CD4-positive, alpha-beta memory T cell (primary cell): Measurements from ENCODE around the gene NPIPA5. TPM values are rescaled to one million over a fixed set of nuclear protein-coding genes. Genes with fewer than 3 reads are reported as not detected.
"Not testable (repeated sequence)": the region's sequence is repeated elsewhere in the genome, so short reads cannot be mapped to it uniquely, and the experiment has no call there.

Experiments
- CTCF ChIA-PET: fragments of 350-600 bp; sonication (Branson Sonifier 250); formaldehyde crosslinking; loops from one replicate; lab custom pipeline; 2021; ENCODE audit warnings: inconsistent platforms; ENCODE audit not compliant: partially characterized antibody; lab: Charles Lee
- POLR2A ChIA-PET: fragments of 350-600 bp; sonication (Branson Sonifier 250); formaldehyde crosslinking; loops from one replicate; lab custom pipeline; 2021; ENCODE audit not compliant: partially characterized antibody; lab: Charles Lee
- DNase-seq, 5 donors: peaks; one replicate each; pipeline versions ENCODE4 v3.0.0 to v3.0.0-alpha.2; 2020 to 2022; ENCODE audit warnings: mixed read lengths in 1 of 5
- H3K27ac ChIP-seq: one replicate; pipeline ENCODE4 v1.7.0; 2013; ENCODE audit warnings: low read depth, low read length
- H3K27me3 ChIP-seq: 2 replicates; pipeline ENCODE4 v1.7.0; 2013; ENCODE audit warnings: mild to moderate bottlenecking, low read length, moderate library complexity; ENCODE audit not compliant: insufficient read depth
- H3K36me3 ChIP-seq: 2 replicates; pipeline ENCODE4 v1.7.0; 2013; ENCODE audit warnings: mild to moderate bottlenecking, low read length, moderate library complexity; ENCODE audit not compliant: insufficient read depth
- H3K4me1 ChIP-seq: 2 replicates; pipeline ENCODE4 v1.7.0; 2013; ENCODE audit warnings: mild to moderate bottlenecking, low read length, moderate library complexity; ENCODE audit not compliant: insufficient read depth
- H3K4me3 ChIP-seq, 2 donors: one replicate each; pipeline ENCODE4 v1.7.0; 2013; ENCODE audit warnings: low read length in 2 of 2, mild to moderate bottlenecking in 1 of 2
- H3K9me3 ChIP-seq, 2 donors: one replicate each; pipeline ENCODE4 v1.7.0; 2013; ENCODE audit warnings: low read length in 2 of 2, control low read depth in 1 of 2; ENCODE audit not compliant: control insufficient read depth in 1 of 2
- H3K27ac Mint-ChIP-seq, 7 donors: one replicate each; pipeline ENCODE4 v1.8.0; 2020 to 2021; ENCODE audit warnings: mixed read lengths in 7 of 7, mild to moderate bottlenecking in 6 of 7, inconsistent platforms in 3 of 7, moderate library complexity in 3 of 7
- H3K27me3 Mint-ChIP-seq, 2 donors: one replicate each; pipeline ENCODE4 v1.8.0; 2020 to 2021; ENCODE audit warnings: mixed read lengths in 2 of 2
- H3K36me3 Mint-ChIP-seq, 2 donors: one replicate each; pipeline ENCODE4 v1.8.0; 2020 to 2021; ENCODE audit warnings: mixed read lengths in 2 of 2, inconsistent platforms in 1 of 2, mild to moderate bottlenecking in 1 of 2
- H3K4me1 Mint-ChIP-seq, 4 donors: one replicate each; pipeline ENCODE4 v1.8.0; 2020 to 2021; ENCODE audit warnings: mixed read lengths in 4 of 4, mild to moderate bottlenecking in 1 of 4
- H3K4me3 Mint-ChIP-seq, 8 donors: one replicate each; pipeline ENCODE4 v1.8.0; 2020 to 2021; ENCODE audit warnings: mixed read lengths in 8 of 8, mild to moderate bottlenecking in 7 of 8, moderate library complexity in 6 of 8, inconsistent platforms in 3 of 8
- H3K9me3 Mint-ChIP-seq, 8 donors: one replicate each; pipeline ENCODE4 v1.8.0; 2020 to 2021; ENCODE audit warnings: mixed read lengths in 8 of 8, mild to moderate bottlenecking in 5 of 8, inconsistent platforms in 3 of 8, moderate library complexity in 1 of 8
- intact Hi-C: fragments of 100-400 bp; cut with micrococcal nuclease; formaldehyde crosslinking; loops from one replicate; pipeline ENCODE4 v1.15.1; 2023
- polyA plus RNA-seq, 2 donors: library from polyadenylated mRNA; unstranded; fragments of 300-500 nt; fragmentation: Illumina TruSeq; gene quantifications; one replicate each; pipeline ENCODE4 v1.2.3, GENCODE V29; 2021
- total RNA-seq, 2 experiments: library from RNA; stranded (reverse); gene quantifications; one replicate each; pipeline ENCODE4 v1.2.3, GENCODE V29; 2021

NPIPA5 gene
- total and polyA plus RNA-seq, 4 experiments from 2014 or later, result 1.7 to 41.1 (median 37.5) TPM; not detected in 1

GRCh38 chr16:15389916-15390315 is 11.8 kb upstream of the NPIPA5 start:
- H3K4me3 ChIP-seq, DNase-seq, H3K27me3 ChIP-seq, H3K27ac Mint-ChIP-seq, intact Hi-C loops, H3K9me3 ChIP-seq, POLR2A ChIA-PET, H3K4me1 ChIP-seq, H3K27ac ChIP-seq, H3K36me3 ChIP-seq, CTCF ChIA-PET, H3K36me3 Mint-ChIP-seq, H3K4me1 Mint-ChIP-seq, H3K9me3 Mint-ChIP-seq, H3K4me3 Mint-ChIP-seq: not testable (repeated sequence)
- peaks cover 6 to 16% of the 10 kb centered on the region in 2 donors for H3K27me3 Mint-ChIP-seq

DNA sequence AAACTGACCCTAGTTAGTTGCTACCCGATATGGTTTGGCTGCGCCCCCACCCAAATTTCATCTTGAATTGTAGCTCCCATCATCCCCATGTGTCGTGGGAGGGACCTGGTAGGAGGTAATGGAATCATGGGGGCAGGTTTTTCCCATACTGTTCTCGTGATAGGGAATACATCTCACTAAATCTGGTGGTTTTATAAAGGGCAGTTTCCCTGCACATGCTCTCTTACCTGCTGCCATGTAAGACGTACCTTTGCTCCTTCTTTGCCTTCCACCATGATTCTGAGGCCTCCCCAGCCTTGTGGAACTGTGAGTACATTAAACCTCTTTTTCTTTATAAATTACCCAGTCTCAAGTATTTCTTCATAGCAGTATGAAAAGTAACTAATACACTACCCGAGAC is 10.0 kb upstream of the NPIPA5 start:
- peaks cover 5 to 11% of the 10 kb centered on the region in 2 donors for H3K27me3 Mint-ChIP-seq
- H3K9me3 Mint-ChIP-seq, CTCF ChIA-PET: not testable (repeated sequence)

GRCh38 chr16:15382810-15383209 is 4.7 kb upstream of the NPIPA5 start:
- intact Hi-C loops, H3K4me3 Mint-ChIP-seq, POLR2A ChIA-PET, H3K9me3 Mint-ChIP-seq, H3K4me1 Mint-ChIP-seq, H3K27me3 ChIP-seq, CTCF ChIA-PET, H3K27ac ChIP-seq, H3K4me3 ChIP-seq, H3K36me3 Mint-ChIP-seq, H3K27ac Mint-ChIP-seq, H3K27me3 Mint-ChIP-seq, H3K9me3 ChIP-seq, H3K36me3 ChIP-seq, DNase-seq, H3K4me1 ChIP-seq: not testable (repeated sequence)

More for the DNA sequence above, 10.0 kb upstream of the NPIPA5 start:
- intact Hi-C loops, H3K27ac Mint-ChIP-seq, H3K4me3 ChIP-seq, H3K4me3 Mint-ChIP-seq, H3K4me1 Mint-ChIP-seq, H3K36me3 Mint-ChIP-seq, POLR2A ChIA-PET, H3K27ac ChIP-seq, H3K27me3 ChIP-seq, H3K36me3 ChIP-seq, H3K4me1 ChIP-seq, DNase-seq, H3K9me3 ChIP-seq: not testable (repeated sequence)

DNA sequence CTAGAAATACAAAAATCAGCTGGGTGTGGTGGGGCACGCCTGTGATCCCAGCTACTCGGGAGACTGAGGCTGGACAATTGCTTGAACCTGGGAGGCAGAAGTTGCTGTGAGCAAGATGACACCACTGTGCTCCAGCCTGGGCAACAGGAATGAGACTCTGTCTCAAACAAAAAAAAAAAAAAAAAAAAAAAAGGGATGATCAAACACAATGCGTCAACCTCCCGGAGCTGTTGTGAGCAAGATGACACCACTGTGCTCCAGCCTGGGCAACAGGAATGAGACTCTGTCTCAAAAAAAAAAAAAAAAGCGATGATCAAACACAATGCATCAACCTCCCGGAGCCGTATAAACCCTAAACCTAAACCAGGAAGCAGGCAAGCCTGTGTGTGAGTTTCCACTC is 20.6 kb downstream of the NPIPA5 start:
- H3K36me3 Mint-ChIP-seq, H3K27me3 ChIP-seq, H3K4me1 Mint-ChIP-seq, H3K9me3 ChIP-seq, H3K4me3 ChIP-seq, H3K4me1 ChIP-seq, DNase-seq, CTCF ChIA-PET, H3K4me3 Mint-ChIP-seq, H3K27ac Mint-ChIP-seq, H3K27ac ChIP-seq, H3K9me3 Mint-ChIP-seq, H3K27me3 Mint-ChIP-seq, POLR2A ChIA-PET, H3K36me3 ChIP-seq, intact Hi-C loops: not testable (repeated sequence)

DNA sequence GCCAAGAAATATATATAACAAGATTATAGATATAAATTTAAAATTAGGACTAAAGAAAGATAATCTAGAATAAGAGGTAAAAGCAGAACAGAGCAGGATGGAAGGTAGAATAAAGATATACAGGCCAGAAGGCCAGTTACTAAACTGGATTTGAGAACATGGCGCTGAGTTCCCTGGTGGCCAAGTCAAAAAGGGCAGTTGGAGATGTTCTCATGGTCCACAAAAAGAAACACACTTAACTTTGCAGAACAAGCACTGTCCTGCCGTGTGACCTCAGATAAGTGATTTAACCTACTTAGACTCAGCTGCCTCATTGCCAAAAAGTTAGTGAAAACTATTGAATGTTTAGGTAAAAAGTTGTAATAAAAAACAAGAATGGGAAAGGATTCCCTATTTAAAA is 23.2 kb downstream of the NPIPA5 start:
- H3K27ac Mint-ChIP-seq, intact Hi-C loops, H3K9me3 ChIP-seq, H3K4me1 ChIP-seq, H3K27ac ChIP-seq, H3K9me3 Mint-ChIP-seq, CTCF ChIA-PET, DNase-seq, H3K36me3 ChIP-seq, H3K4me1 Mint-ChIP-seq, H3K4me3 ChIP-seq, H3K4me3 Mint-ChIP-seq, H3K36me3 Mint-ChIP-seq, H3K27me3 ChIP-seq, H3K27me3 Mint-ChIP-seq, POLR2A ChIA-PET: not testable (repeated sequence)

- DNase-seq, POLR2A ChIA-PET, CTCF ChIA-PET, H3K27ac Mint-ChIP-seq, H3K4me3 ChIP-seq, H3K4me1 ChIP-seq, H3K36me3 ChIP-seq, H3K27me3 Mint-ChIP-seq, H3K9me3 ChIP-seq, intact Hi-C loops, H3K27me3 ChIP-seq, H3K36me3 Mint-ChIP-seq, H3K9me3 Mint-ChIP-seq, H3K27ac ChIP-seq, H3K4me1 Mint-ChIP-seq, H3K4me3 Mint-ChIP-seq: not testable (repeated sequence)
Observed at GRCh38 chr16:15352852-15353251, 25.2 kb downstream of the NPIPA5 start.

DNA sequence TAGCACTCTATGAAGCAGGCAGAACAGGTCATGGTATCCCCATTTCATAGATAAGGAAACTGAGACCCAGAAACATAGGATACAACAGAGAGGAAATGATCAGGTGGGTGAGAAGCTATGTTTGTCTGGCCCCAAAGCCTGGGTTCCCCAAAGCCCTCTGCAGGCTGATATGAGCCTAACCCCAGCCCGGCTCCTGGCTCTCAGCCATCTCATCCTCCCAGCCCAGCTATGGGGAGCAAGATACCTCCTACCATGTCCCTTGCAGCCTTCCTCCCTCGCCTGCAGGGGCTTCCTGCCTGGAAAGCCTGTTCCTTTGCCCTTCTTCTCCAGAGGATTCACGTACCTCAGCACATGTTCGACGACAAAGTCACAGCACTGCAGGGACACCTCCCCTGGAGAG is 26.3 kb downstream of the NPIPA5 start:
- H3K4me1 Mint-ChIP-seq, intact Hi-C loops, POLR2A ChIA-PET: not testable (repeated sequence)

GRCh38 chr16:15351251-15351650 is 26.8 kb downstream of the NPIPA5 start:
- CTCF ChIA-PET, H3K36me3 Mint-ChIP-seq, H3K36me3 ChIP-seq, POLR2A ChIA-PET, intact Hi-C loops, H3K4me3 Mint-ChIP-seq, H3K27me3 Mint-ChIP-seq, H3K9me3 ChIP-seq, H3K27me3 ChIP-seq, H3K4me3 ChIP-seq, H3K4me1 Mint-ChIP-seq, DNase-seq, H3K9me3 Mint-ChIP-seq, H3K4me1 ChIP-seq, H3K27ac Mint-ChIP-seq, H3K27ac ChIP-seq: not testable (repeated sequence)

More for the DNA sequence above, 26.3 kb downstream of the NPIPA5 start:
- H3K27me3 ChIP-seq, H3K9me3 ChIP-seq, H3K27ac ChIP-seq, H3K9me3 Mint-ChIP-seq, H3K27ac Mint-ChIP-seq, H3K36me3 ChIP-seq, H3K4me3 Mint-ChIP-seq, H3K4me3 ChIP-seq, H3K4me1 ChIP-seq, CTCF ChIA-PET, H3K36me3 Mint-ChIP-seq, DNase-seq, H3K27me3 Mint-ChIP-seq: not testable (repeated sequence)
